ENCODE measurements around the gene SLC25A42.

Gene SLC25A42

DNA sequence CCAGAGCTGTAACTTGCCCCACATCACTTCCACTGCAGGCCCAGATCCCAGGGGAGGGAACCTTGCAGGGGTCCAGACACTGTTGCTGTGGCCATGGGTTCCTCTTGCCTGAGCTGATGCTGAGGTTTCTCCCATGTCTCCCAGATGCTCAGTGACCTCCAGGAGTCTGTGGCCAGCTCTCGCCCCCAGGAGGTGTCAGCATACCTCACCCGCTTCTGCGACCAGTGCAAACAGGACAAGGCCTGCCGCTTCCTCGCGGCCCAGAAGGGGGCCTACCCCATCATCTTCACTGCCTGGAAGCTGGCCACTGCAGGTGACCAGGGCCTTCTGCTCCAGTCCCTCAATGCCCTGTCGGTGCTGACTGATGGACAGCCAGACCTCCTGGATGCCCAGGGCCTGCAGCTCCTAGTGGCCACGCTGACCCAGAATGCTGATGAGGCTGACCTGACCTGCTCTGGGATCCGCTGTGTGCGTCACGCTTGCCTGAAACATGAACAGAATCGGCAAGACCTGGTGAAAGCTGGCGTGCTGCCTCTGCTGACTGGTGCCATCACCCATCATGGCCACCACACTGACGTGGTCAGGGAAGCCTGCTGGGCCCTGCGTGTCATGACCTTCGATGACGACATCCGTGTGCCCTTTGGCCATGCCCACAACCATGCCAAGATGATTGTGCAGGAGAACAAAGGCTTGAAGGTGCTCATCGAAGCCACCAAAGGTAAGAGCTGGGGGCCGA lies 12.1 kb upstream of the SLC25A42 start:
- DNase-seq, result no peak

GRCh38 chr19:19052921-19053320 lies 10.9 kb upstream of the SLC25A42 start:
- DNase-seq, result no peak

- peak; percentile 28 to 32 for DNase-seq
These were observed 10.1 kb upstream of the SLC25A42 start for GRCh38 chr19:19053508-19054314.

DNA sequence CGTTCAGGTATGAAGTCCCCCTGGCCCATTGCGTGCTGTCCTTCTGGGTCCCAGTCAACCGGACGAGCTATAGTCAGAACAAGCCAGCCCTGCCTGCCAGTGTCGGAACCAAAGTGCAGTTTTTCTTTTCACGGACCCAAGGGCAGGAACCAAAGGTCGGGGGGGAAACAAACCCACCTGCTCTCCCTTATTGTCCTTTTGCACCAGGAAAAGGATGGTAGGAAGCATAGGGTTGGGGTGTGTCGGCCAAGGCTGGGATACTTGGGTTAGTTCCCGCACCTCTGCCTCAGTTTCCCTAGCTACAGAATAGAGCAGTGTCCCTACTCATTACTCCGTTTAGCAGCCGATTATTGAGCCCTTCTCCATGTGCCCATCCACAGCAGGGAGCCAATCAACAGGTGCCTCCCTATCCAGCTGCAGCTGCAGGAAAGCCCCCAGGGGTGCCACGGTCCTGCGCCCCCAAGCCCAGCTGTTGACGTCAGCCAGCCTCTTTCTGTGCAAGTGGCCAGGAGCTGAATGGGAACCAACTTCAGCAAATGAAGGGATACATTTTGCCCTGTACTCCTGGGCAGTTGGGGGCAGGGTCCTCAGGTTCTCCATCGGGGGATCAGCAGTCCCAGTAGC lies 9.4 kb upstream of the SLC25A42 start:
- no peak for DNase-seq

DNA sequence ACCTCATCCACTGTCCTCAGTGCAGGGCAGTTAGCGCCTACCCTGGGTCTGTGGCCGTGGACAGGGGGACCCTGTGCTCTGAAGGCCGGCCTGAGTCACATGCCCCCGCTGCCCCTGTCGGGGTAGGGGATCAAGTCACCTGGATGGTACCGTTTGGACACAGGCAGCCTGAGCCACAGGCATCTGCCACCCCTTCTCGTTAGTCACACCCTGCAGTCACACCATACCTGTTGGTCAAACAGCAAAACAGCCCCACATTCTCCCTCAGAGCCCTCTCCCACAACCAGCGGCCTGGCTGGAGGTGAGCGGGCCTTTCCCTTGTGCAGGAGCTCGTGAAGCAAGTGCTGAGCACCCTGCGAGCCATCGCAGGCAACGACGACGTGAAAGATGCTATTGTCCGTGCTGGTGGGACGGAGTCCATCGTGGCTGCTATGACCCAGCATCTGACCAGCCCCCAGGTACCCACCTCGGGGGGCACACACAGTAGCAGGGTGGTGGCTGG lies 8.8 kb upstream of the SLC25A42 start:
- DNase-seq, result no peak

DNA sequence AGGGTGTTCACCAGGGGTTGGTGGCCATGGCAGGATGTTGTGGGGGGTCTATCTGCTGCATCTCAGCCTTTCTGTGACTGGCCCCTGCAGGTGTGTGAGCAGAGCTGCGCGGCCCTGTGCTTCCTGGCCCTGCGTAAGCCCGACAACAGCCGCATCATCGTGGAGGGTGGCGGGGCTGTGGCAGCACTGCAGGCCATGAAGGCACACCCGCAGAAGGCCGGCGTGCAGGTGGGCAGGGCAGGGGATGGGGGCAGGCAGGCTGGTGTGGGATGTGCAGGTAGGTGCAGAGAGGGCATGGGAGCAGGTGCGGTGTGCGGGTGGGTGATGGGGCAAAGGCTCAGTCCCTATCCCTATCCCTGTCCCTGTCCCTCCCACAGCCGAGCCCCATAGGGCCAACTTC lies 8.1 kb upstream of the SLC25A42 start:
- no peak for DNase-seq

GRCh38 chr19:19056636-19057275 lies 7.0 kb upstream of the SLC25A42 start:
- DNase-seq, result no peak

GRCh38 chr19:19057317-19057716 lies 6.5 kb upstream of the SLC25A42 start:
- DNase-seq, result no peak

DNA sequence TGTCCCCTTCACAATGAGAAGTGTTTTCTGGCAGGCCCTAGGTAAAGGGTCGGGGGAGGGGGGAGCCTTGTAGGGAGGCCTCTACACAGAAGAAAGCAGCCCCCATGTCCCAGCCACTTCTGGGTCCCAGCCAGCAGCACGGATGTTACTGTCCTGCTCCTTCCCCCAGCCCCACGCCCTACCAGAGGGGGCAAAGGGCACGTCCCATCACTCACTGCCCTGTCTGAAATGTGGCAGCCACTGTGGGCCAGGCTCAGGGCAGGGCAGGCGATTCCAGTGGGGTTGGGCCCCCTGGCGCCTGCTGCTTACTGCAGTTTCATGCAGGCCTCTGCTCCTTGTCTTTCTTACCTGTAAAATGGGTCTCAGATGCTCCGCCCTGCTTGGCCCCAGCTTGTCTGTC lies 6.1 kb upstream of the SLC25A42 start:
- no peak for DNase-seq

GRCh38 chr19:19059018-19059836 lies 4.6 kb upstream of the SLC25A42 start:
- DNase-seq, result no peak

GRCh38 chr19:19059837-19060611 lies 3.8 kb upstream of the SLC25A42 start:
- no peak for DNase-seq

DNA sequence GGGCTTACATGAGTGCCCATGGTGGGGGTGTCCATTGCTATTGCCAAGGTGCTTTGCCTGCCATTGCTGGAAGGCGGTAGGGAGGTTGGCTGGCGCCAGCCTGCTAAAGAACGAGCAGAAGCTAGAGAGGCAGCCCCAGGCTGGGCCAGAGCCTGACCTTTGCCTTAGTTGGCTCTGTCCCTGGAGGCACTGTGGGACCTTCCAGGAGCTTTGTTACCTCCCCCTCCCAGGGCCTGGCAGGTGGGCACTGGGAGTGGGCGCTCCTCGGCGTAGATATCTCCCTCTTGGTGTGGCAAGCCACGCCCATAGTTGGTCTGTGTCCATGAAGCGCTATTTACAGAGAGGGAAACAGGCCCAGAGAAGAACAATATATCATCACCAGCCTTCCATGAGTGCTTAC lies 2.3 kb upstream of the SLC25A42 start:
- DNase-seq, result no peak

- DNase-seq, result no peak
These were observed 1.2 kb upstream of the SLC25A42 start for GRCh38 chr19:19062454-19063182.

DNA sequence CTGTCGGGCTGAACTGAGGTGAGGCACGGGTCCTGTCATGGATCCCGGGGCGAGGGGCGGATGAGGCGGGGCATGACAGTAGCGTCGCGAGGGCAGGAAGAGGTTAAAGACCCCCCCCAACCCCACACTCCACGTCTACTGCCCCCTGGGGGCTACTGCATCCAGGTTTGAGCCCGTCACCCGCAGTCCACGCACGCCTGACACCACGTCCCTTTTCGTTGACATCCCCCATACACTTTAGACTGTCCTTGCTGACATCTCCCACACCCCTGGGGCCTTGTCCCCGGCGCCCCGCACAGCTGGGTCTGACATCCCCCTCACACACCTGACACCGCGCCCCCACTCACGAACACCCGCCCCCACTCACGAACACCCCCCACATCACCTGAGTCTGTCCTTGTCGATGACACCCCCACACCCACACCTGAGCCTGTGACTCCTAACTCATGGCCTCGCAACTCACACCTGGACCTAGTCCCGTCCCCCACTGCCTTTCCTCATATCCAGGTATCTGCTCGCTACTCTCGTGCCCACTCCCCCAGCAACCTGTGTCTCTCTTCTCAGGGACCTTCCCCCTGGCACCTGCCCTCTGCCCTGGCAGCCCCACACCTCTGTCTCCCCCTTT lies 416 bp downstream of the SLC25A42 start:
- DNase-seq, result no peak

- DNase-seq, result no peak
These were observed 1.3 kb downstream of the SLC25A42 start for GRCh38 chr19:19064811-19065745.

DNA sequence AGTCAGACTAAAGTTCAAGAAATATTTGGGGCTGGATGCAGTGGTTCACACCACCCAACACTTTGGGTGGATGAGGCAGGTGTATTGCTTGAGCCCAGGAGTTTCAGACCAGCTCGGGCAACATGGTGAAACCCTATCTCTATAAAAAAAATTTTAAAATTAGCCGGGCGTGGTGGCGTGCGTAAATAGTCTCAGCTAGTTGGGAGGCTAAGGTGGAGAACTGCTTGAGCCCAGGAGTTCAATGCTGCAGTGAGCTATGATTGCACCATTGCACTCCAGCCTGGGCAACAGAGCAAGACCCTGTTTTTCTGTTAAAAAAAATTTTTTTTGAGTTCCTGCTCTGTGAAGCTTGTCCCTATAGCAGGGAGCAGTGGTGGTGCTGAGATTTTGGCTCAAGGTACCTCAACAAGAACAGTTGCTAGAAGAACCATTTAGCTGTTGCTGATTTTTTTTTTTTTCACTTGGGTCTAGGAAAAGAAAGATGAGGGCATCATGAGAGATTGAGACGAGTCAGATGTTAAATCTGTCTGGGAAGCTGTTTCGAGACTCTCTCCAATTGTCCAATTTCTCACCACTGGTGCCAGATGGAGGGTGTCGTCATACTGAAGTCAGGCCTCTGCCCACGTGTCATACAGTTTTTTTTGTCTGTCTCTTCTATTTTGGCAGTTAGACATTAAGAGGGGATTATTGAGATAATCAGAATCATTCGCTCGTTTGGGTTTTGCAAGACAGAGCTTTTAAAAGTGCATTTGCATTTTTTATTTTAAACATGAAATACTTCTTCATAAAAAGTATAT lies 3.7 kb downstream of the SLC25A42 start:
- no peak for DNase-seq

- no peak for DNase-seq
These were observed 5.2 kb downstream of the SLC25A42 start for GRCh38 chr19:19068659-19069654.

Measured in NCI-H2081 (cell line).